Smooth muscle cell (in vitro differentiated cells): Measurements from ENCODE around the gene C1QL1. TPM values are rescaled to one million over a fixed set of nuclear protein-coding genes. Genes with fewer than 3 reads are reported as not detected.

Source experiments
- DNase-seq: peaks from one replicate; lab custom pipeline; 2025; ENCODE audit not compliant: unreplicated experiment; lab: John Stamatoyannopoulos, UW
- H2AFZ ChIP-seq: fragments of 200-600 bp; sonication (generic); 2 replicates; pipeline ENCODE4 v1.6.0; 2016; ENCODE audit warnings: antibody characterized with exemption, low read depth, mild to moderate bottlenecking
- H3F3A ChIP-seq: fragments of 200-600 bp; sonication (generic); 2 replicates; pipeline ENCODE4 v1.6.0; 2017; ENCODE audit warnings: antibody characterized with exemption, low read depth
- H3K27ac ChIP-seq: fragments of 200-600 bp; sonication (generic); 2 replicates; pipeline ENCODE4 v1.5.1; 2016; ENCODE audit warnings: low read depth, mild to moderate bottlenecking
- H3K27me3 ChIP-seq: fragments of 200-600 bp; sonication (generic); 2 replicates; pipeline ENCODE4 v1.6.1; 2016; ENCODE audit warnings: low read depth, mild to moderate bottlenecking
- H3K36me3 ChIP-seq: fragments of 200-600 bp; sonication (generic); 2 replicates; pipeline ENCODE4 v1.5.1; 2016; ENCODE audit warnings: low read depth
- H3K4me1 ChIP-seq: fragments of 200-600 bp; sonication (generic); 2 replicates; pipeline ENCODE4 v1.5.1; 2016; ENCODE audit warnings: low read depth
- H3K4me2 ChIP-seq: fragments of 200-600 bp; sonication (generic); 2 replicates; pipeline ENCODE4 v1.6.0; 2016; ENCODE audit warnings: mild to moderate bottlenecking
- H3K4me3 ChIP-seq: fragments of 200-600 bp; sonication (generic); 2 replicates; pipeline ENCODE4 v1.5.1; 2016; ENCODE audit warnings: mild to moderate bottlenecking
- H3K79me2 ChIP-seq: fragments of 200-600 bp; sonication (generic); 2 replicates; pipeline ENCODE4 v1.6.0; 2016; ENCODE audit warnings: low read depth, mild to moderate bottlenecking
- H3K9ac ChIP-seq: fragments of 200-600 bp; sonication (generic); 2 replicates; pipeline ENCODE4 v1.6.0; 2016; ENCODE audit warnings: low read depth
- H3K9me3 ChIP-seq: fragments of 200-600 bp; sonication (generic); replicated peaks from 2 replicates; pipeline ENCODE4 v1.5.1; 2016; ENCODE audit warnings: low read depth
- H4K20me1 ChIP-seq: fragments of 200-600 bp; sonication (generic); 2 replicates; pipeline ENCODE4 v1.6.0; 2016; ENCODE audit warnings: low read depth
- CTCF ChIP-seq: fragments of 200-600 bp; sonication (generic); IDR thresholded peaks from 2 replicates; pipeline ENCODE4 v1.5.1; 2017; ENCODE audit warnings: borderline replicate concordance, mild to moderate bottlenecking, antibody characterized with exemption; ENCODE audit not compliant: insufficient read depth, poor library complexity, severe bottlenecking
- WGBS: methylation state at CpG from one replicate; pipeline ENCODE4 v1.1.7; 2016; ENCODE audit warnings: low lambda C conversion rate; 5-methylcytosine and 5-hydroxymethylcytosine counted together
- polyA plus RNA-seq: library from polyadenylated mRNA; unstranded; fragments of >200 nt; fragmentation: Nextera tagmentation; extraction: Ambion mirVana; gene quantifications from 2 replicates; pipeline ENCODE4 v1.2.1, GENCODE V29; 2016
- total RNA-seq: library from RNA; depleted of rRNA; stranded (reverse); fragments of >200 nt; gene quantifications from 2 replicates; pipeline ENCODE4 v1.2.3, GENCODE V29; 2014

The C1QL1 gene
- total and polyA plus RNA-seq, 2 experiments from 2014 or later: 5.6 TPM; not detected in 1

- H3K27me3 ChIP-seq: no peaks in the 10 kb centered on the region
- H4K20me1 ChIP-seq: no peaks in the 10 kb centered on the region
- peaks cover 14% of the 10 kb centered on the region for H3K4me1 ChIP-seq
- H3K9me3 ChIP-seq: no peaks in the 10 kb centered on the region
- H3K4me2 ChIP-seq: no peak overlapping the region
- no peak for TF ChIP-seq CTCF
- no peaks in the 10 kb centered on the region for H3K36me3 ChIP-seq
- WGBS: 100% methylated on average over 3 of the region's 3 CpGs
- H3K9ac ChIP-seq: no peak overlapping the region
- no peak overlapping the region for H3K27ac ChIP-seq
- H3K4me3 ChIP-seq: no peak overlapping the region
- H3F3A ChIP-seq: no peaks in the 10 kb centered on the region
- no peak overlapping the region for H2AFZ ChIP-seq
- H3K79me2 ChIP-seq: no peaks in the 10 kb centered on the region
- DNase-seq: no peak
These were observed 14.1 kb upstream of the C1QL1 start for GRCh38 chr17:44982113-44982702.

- H3F3A ChIP-seq: no peaks in the 10 kb centered on the region
- no peak overlapping the region for H3K9ac ChIP-seq
- H2AFZ ChIP-seq: no peak overlapping the region
- WGBS: 78% methylated on average over 12 of the region's 12 CpGs
- no peaks in the 10 kb centered on the region for H4K20me1 ChIP-seq
- H3K9me3 ChIP-seq: no peaks in the 10 kb centered on the region
- H3K27me3 ChIP-seq: no peaks in the 10 kb centered on the region
- no peak overlapping the region for H3K4me2 ChIP-seq
- H3K27ac ChIP-seq: no peak overlapping the region
- peaks cover 10% of the 10 kb centered on the region for H3K4me1 ChIP-seq
- H3K36me3 ChIP-seq: no peaks in the 10 kb centered on the region
- H3K4me3 ChIP-seq: no peak overlapping the region
- no peaks in the 10 kb centered on the region for H3K79me2 ChIP-seq
- no peak for TF ChIP-seq CTCF
- no peak for DNase-seq
These were observed 13.3 kb upstream of the C1QL1 start for GRCh38 chr17:44981221-44981968.

GRCh38 chr17:44979426-44979995 lies 11.4 kb upstream of the C1QL1 start:
- H3K4me3 ChIP-seq: no peak overlapping the region
- H2AFZ ChIP-seq: no peak overlapping the region
- H3K27me3 ChIP-seq: no peaks in the 10 kb centered on the region
- no peaks in the 10 kb centered on the region for H3K9me3 ChIP-seq
- no peak overlapping the region for H3K9ac ChIP-seq
- peaks cover 10% of the 10 kb centered on the region for H3K4me1 ChIP-seq
- no peaks in the 10 kb centered on the region for H3K79me2 ChIP-seq
- no peak overlapping the region for H3K4me2 ChIP-seq
- no peaks in the 10 kb centered on the region for H3F3A ChIP-seq
- TF ChIP-seq CTCF: no peak
- 45% methylated on average over 9 of the region's 9 CpGs for WGBS
- no peak overlapping the region for H3K27ac ChIP-seq
- H4K20me1 ChIP-seq: no peaks in the 10 kb centered on the region
- H3K36me3 ChIP-seq: no peaks in the 10 kb centered on the region
- DNase-seq: no peak
